Astrocyte of the spinal cord (primary cell): Measurements from ENCODE around the gene UBASH3B.

Source experiments
- DNase-seq: peaks from one replicate; pipeline ENCODE4 v3.0.0; 2011; ENCODE audit warnings: low read depth, low spot score
- H3K4me3 ChIP-seq: 2 replicates; pipeline ENCODE4 v1.5.1; 2011; ENCODE audit warnings: low read depth, mild to moderate bottlenecking, low read length, moderate library complexity
- in situ Hi-C: cut with HindIII; loops from 2 replicates; pipeline ENCODE4 v1.10.0; 2017; ENCODE audit warnings: low sequenced_read_pairs
- TF ChIP-seq, protein P1 (sequence below): IDR thresholded peaks from 2 replicates; pipeline ENCODE4 v1.5.1; 2012; ENCODE audit warnings: low read depth, mild to moderate bottlenecking, low read length, inconsistent platforms

The UBASH3B gene

GRCh38 chr11:122812638-122813037 lies 157.1 kb downstream of the UBASH3B start:
- DNase-seq, result no peak
- TF ChIP-seq, protein P1, sequence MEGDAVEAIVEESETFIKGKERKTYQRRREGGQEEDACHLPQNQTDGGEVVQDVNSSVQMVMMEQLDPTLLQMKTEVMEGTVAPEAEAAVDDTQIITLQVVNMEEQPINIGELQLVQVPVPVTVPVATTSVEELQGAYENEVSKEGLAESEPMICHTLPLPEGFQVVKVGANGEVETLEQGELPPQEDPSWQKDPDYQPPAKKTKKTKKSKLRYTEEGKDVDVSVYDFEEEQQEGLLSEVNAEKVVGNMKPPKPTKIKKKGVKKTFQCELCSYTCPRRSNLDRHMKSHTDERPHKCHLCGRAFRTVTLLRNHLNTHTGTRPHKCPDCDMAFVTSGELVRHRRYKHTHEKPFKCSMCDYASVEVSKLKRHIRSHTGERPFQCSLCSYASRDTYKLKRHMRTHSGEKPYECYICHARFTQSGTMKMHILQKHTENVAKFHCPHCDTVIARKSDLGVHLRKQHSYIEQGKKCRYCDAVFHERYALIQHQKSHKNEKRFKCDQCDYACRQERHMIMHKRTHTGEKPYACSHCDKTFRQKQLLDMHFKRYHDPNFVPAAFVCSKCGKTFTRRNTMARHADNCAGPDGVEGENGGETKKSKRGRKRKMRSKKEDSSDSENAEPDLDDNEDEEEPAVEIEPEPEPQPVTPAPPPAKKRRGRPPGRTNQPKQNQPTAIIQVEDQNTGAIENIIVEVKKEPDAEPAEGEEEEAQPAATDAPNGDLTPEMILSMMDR, result no peak
- in situ Hi-C loops, result no loop called here

GRCh38 chr11:122813176-122813893 lies 157.8 kb downstream of the UBASH3B start:
- H3K4me3 ChIP-seq, result no peak overlapping the region
- TF ChIP-seq, protein P1, result no peak
- DNase-seq, result no peak
- in situ Hi-C loops, result no loop called here

More at GRCh38 chr11:122812638-122813037, 157.1 kb downstream of the UBASH3B start:
- H3K4me3 ChIP-seq, result no peak overlapping the region

DNA sequence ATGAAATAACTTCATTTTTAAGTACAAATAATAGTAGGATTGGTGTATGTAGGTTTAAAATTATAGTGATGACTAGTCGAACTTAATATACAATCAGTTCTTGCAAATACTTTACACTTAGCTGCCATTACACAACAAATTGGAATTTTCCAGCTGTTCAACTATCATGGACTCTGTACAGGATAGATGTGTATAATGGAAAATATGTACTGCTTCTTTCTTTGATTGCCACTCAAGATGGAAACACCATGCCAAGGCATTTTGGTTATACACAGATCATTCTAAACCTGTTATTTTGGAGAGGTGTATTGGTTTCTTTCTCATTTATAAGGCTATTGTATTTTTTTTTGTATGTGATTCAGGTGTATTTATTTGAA lies 158.4 kb downstream of the UBASH3B start:
- TF ChIP-seq, protein P1, result no peak
- in situ Hi-C loops, result no loop called here
- no peak overlapping the region for H3K4me3 ChIP-seq
- DNase-seq, result no peak

DNA sequence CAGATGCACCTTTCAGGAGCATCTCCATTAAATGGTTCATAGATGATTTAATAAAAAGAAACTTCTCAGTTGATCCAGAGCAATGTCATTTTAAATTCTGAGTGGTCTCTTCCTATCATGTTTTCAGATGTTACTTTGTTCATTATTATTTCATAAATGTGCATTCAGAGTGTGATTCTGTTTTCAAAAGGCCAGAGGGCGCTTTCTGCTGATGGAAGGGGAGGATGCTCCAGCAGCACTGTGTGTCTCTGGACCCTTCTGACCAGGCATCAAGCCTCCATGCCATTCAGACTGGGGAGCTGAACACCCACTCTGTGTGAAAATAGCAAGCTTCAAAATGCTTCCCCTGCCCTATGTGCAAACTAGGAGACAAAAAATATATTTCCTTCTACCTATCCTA lies 158.9 kb downstream of the UBASH3B start:
- no peak overlapping the region for H3K4me3 ChIP-seq
- DNase-seq, result no peak
- TF ChIP-seq, protein P1, result peak; percentile 14
- in situ Hi-C loops, result no loop called here

DNA sequence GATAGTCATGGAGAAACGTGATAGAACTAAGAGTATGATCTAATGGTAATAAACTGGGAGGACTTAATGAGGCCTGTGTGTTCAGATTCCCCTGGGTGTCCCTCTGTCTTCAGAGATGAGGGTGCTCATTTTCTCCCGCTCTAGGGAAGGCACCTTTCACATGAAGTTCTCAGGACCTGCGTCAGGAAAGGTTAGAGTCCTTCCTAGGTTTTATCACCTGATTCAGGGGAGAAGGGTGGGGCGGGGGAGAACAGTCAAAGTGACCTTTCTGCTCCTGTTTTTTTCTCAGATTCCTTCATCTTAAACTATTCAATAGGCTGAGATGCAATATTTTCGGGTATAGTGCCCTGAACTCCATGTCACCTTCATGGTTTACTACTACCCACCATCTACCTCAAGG lies 160.4 kb downstream of the UBASH3B start:
- DNase-seq, result no peak
- in situ Hi-C loops, result no loop called here
- H3K4me3 ChIP-seq, result no peak overlapping the region
- TF ChIP-seq, protein P1, result no peak

DNA sequence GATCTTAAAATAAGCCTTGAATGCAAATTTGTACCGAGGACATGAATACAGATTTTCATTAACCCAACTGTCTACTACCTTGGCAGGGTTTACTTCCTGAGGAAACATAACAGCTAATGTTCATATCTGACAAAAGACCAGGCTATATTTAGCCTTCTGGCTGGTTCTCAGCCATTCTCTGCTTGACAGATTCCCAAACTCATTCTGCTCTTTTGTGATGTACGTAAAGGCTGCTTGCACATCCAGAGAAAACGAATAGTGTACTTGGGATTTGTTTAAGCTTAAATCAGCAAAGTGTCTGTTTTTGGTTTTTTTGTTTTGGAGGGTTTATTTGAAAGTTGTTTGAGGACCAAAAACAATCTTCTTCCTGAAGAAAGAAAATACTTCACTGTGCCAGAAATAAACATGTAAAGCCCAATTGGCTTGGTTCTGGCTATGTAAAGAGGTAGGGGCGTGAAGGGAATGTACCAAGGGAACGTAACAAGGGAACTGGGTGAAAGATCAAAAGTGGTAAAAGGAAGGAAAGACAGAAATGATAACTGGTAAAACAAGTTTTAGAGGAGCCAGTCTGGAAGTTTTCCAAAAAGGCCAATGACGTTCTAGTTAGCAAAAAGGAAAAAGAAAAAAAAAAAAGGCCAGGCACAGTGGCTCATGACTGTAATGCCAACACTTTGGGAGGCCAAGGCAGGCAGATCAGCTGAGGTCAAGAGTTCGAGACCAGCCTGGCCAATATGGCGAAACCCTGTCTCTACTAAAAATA lies 161.4 kb downstream of the UBASH3B start:
- DNase-seq, result peak; percentile 10
- in situ Hi-C loops, result no loop called here
- TF ChIP-seq, protein P1, result no peak
- no peak overlapping the region for H3K4me3 ChIP-seq
